Measurements from ENCODE around the gene MYO5C. TPM values are rescaled to one million over a fixed set of nuclear protein-coding genes. Genes with fewer than 3 reads are reported as not detected.
A peak's percentile ranks its signal among the peaks of the same experiment; 100 is the strongest.

The MYO5C gene
- total RNA-seq, 2 donors from 2014 or later: 19.1 to 26.7 TPM

DNA sequence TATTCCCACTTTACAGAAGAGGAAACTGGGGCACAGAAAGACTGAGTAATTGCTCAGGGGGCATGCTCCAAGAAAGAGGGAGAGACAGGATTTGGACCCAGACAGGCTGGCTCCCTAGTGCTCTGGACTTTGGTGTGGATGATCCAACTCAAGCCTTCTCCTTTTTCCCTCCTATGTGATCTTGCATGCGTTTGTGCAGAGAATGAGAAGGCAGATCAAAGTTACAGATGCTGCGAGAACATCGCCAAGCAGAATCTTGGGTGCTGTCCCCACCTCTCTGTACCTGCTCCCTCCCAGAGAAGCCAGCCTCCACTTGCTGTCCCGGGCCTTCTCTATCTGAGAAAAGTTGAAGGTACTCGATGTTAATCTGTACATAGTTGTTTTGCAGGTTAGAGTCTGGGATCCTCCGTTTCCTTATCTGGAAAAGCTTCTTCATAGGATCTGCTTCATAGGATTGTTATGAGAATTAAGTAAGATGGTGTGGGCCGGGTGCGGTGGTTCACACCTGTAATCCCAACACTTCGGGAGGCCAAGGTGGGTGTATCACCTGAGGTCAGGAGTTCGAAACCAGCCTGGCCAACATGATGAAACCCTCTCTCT lies 114.7 kb downstream of the MYO5C start:
- Histone ChIP-seq H3K27ac (ENCODE audit: low read depth, low read length) (no peak overlapping the region), H3K9ac (ENCODE audit: extremely low read depth, low read length, poor library complexity, severe bottlenecking) (no peak overlapping the region), H3K36me3 (ENCODE audit: control insufficient read depth, insufficient read depth, low read length) (no peaks in the 10 kb centered on the region), H3K9me3 (ENCODE audit: control insufficient read depth, low read length) (no peaks in the 10 kb centered on the region), H3K27me3 (ENCODE audit: control insufficient read depth, insufficient read depth, low read length, poor library complexity, severe bottlenecking) (peaks cover 52% of the 10 kb centered on the region), H3K4me3 (ENCODE audit: low read length) (peak overlapping the region; percentile 95), H3K4me1 (ENCODE audit: control insufficient read depth, insufficient read depth, low read length) (no peaks in the 10 kb centered on the region)
- no peak overlapping the region for H3K27ac Mint-ChIP-seq
- TF ChIP-seq, protein P1, sequence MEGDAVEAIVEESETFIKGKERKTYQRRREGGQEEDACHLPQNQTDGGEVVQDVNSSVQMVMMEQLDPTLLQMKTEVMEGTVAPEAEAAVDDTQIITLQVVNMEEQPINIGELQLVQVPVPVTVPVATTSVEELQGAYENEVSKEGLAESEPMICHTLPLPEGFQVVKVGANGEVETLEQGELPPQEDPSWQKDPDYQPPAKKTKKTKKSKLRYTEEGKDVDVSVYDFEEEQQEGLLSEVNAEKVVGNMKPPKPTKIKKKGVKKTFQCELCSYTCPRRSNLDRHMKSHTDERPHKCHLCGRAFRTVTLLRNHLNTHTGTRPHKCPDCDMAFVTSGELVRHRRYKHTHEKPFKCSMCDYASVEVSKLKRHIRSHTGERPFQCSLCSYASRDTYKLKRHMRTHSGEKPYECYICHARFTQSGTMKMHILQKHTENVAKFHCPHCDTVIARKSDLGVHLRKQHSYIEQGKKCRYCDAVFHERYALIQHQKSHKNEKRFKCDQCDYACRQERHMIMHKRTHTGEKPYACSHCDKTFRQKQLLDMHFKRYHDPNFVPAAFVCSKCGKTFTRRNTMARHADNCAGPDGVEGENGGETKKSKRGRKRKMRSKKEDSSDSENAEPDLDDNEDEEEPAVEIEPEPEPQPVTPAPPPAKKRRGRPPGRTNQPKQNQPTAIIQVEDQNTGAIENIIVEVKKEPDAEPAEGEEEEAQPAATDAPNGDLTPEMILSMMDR (conservative IDR thresholded peaks at IDR 0.05): no peak
- H3K4me1 Mint-ChIP-seq: peaks cover 7% of the 10 kb centered on the region
- H3K9me3 Mint-ChIP-seq: no peaks in the 10 kb centered on the region
- peak overlapping the region; percentile 72 for H3K4me3 Mint-ChIP-seq
- DNase-seq: no peak
- peaks cover 54% of the 10 kb centered on the region for H3K27me3 Mint-ChIP-seq (ENCODE audit: insufficient read depth)
- no peaks in the 10 kb centered on the region for H3K36me3 Mint-ChIP-seq (ENCODE audit: low read depth)
- 81 to 100% methylated on average over 1 to 10 of the region's 10 CpGs for WGBS, 2 experiments (ENCODE audit: insufficient coverage in 1 of 2, insufficient read length in 1 of 2)

DNA sequence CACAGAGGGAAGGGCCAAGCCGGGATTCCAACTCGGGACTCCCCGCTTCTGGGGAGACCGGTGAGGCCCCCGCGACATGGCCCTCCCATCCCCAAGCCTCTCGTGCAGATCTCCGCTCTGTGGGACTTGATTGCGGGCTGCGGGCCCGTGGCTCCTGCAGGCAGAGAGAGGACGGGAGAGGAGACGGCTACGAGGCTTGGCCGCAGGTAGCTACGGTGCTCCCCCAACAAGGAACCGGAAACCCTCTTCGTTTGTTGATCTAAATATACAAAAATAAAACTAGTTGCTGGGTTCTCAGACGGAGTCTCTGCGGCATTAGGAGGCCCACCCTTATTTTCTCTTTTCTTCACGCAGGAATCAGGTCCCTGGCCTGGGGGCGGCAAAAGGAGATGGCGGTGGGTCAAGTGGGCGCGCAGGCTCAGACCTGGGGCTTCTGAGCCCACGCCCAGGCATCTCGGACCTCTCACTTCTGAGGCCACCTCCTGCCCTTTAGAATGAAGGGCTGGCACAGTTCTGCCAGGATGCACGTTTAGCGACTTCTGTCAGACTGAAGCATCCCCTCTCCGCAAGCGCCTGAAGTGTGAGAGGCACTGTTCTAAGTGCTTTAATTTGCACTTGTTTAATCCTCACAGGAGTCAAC lies 115.3 kb downstream of the MYO5C start:
- H3K4me1 ChIP-seq (ENCODE audit: control insufficient read depth, insufficient read depth, low read length): no peaks in the 10 kb centered on the region
- Mint-ChIP-seq H3K36me3 (ENCODE audit: low read depth) (no peaks in the 10 kb centered on the region), H3K4me1 (peaks cover 7% of the 10 kb centered on the region), H3K27ac (peak overlapping the region; percentile 78), H3K4me3 (peak overlapping the region; percentile 72), H3K27me3 (ENCODE audit: insufficient read depth) (peaks cover 54% of the 10 kb centered on the region), H3K9me3 (no peaks in the 10 kb centered on the region)
- no peak overlapping the region for H3K9ac ChIP-seq (ENCODE audit: extremely low read depth, low read length, poor library complexity, severe bottlenecking)
- H3K9me3 ChIP-seq (ENCODE audit: control insufficient read depth, low read length): no peaks in the 10 kb centered on the region
- peak; percentile 64 for DNase-seq
- TF ChIP-seq, protein P1 (conservative IDR thresholded peaks at IDR 0.05): no peak
- no peaks in the 10 kb centered on the region for H3K36me3 ChIP-seq (ENCODE audit: control insufficient read depth, insufficient read depth, low read length)
- H3K27me3 ChIP-seq (ENCODE audit: control insufficient read depth, insufficient read depth, low read length, poor library complexity, severe bottlenecking): peaks cover 56% of the 10 kb centered on the region
- WGBS, 2 experiments (ENCODE audit: insufficient coverage in 1 of 2, insufficient read length in 1 of 2): 13 to 27% methylated on average over 12 to 31 of the region's 31 CpGs
- no peak overlapping the region for H3K27ac ChIP-seq (ENCODE audit: low read depth, low read length)
- H3K4me3 ChIP-seq (ENCODE audit: low read length): peak overlapping the region; percentile 95

DNA sequence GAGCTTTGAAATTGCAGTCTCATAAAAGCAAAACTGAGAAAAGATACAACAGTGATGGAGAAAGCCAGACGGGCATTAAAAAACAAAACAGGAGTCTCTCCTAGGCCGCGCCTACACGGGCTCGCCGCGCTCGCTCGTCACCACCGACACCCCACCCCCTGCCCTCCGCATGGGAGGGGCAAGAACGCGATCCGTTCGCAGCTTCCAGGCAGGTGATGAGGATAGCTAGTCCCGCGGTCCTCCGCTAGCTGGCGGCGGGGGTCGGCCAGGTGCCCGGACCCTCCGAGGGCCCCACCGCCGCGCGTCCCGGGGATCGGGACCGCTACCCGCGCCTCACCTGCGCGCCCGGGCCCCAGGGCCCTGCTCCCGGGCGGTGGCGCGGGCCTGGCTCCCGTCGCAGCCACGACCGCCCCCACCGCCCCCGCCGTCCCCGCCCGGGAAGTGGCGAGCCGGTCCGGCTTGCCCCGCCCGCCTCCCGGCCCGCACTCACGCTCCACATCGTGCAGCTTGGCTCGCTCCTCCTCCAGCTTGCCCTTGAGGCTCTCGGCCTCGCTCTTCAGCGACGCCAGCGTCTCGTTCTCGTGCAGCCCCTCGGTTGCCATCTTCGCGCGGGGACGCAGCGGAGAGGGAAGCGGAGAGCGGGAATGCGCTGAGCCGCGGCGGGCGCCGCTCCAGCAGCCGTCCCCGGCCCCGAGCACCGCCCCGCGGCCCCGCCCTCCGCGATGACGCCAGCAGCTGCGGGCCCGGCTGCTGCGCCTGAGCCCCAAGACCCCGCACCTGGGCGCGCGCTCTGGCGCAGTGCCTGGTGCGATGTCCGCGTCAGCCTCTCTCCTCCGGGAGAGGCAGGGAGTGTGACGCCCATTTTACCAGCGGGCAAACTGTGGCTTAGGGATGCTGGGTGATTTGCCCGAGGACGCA lies 116.1 kb downstream of the MYO5C start:
- Histone ChIP-seq H3K9ac (ENCODE audit: extremely low read depth, low read length, poor library complexity, severe bottlenecking) (peak overlapping the region; percentile 60), H3K4me3 (ENCODE audit: low read length) (peak overlapping the region; percentile 95), H3K4me1 (ENCODE audit: control insufficient read depth, insufficient read depth, low read length) (no peaks in the 10 kb centered on the region), H3K9me3 (ENCODE audit: control insufficient read depth, low read length) (no peaks in the 10 kb centered on the region), H3K27me3 (ENCODE audit: control insufficient read depth, insufficient read depth, low read length, poor library complexity, severe bottlenecking) (peaks cover 64% of the 10 kb centered on the region), H3K36me3 (ENCODE audit: control insufficient read depth, insufficient read depth, low read length) (no peaks in the 10 kb centered on the region), H3K27ac (ENCODE audit: low read depth, low read length) (no peak overlapping the region)
- Mint-ChIP-seq H3K27me3 (ENCODE audit: insufficient read depth) (peaks cover 54% of the 10 kb centered on the region), H3K4me1 (peaks cover 5% of the 10 kb centered on the region), H3K27ac (peak overlapping the region; percentile 91), H3K4me3 (peak overlapping the region; percentile 72), H3K36me3 (ENCODE audit: low read depth) (no peaks in the 10 kb centered on the region), H3K9me3 (no peaks in the 10 kb centered on the region)
- DNase-seq: peak; percentile 95
- TF ChIP-seq, protein P1 (conservative IDR thresholded peaks at IDR 0.05): peak; percentile 27
- WGBS, 2 experiments (ENCODE audit: insufficient coverage in 1 of 2, insufficient read length in 1 of 2): 0% methylated on average over 31 to 105 of the region's 105 CpGs

Measured in endodermal cell (in vitro differentiated cells).